RWPE1 (cell line): ENCODE measurements around the gene PTAFR.

ENCODE experiments used
- CTCF ChIA-PET: fragments of 350-600 bp; sonication (Branson Sonifier 250); formaldehyde crosslinking; extraction: SDS; loops from one replicate; lab custom pipeline; 2021; lab: Yijun Ruan, JAX
- POLR2A ChIA-PET: fragments of 400-600 bp; formaldehyde crosslinking; extraction: SDS; loops from one replicate; lab custom pipeline; 2020; ENCODE audit warnings: antibody characterized with exemption; ENCODE audit not compliant: low non-redundant PET; lab: Yijun Ruan, JAX
- DNase-seq: peaks from one replicate; pipeline ENCODE4 v3.0.0; 2012; ENCODE audit warnings: low spot score
- H3K27ac ChIP-seq: fragments of 450-650 bp; 2 replicates; pipeline ENCODE4 v1.5.1; 2017
- CTCF ChIP-seq: fragments of 450-650 bp; conservative IDR thresholded peaks from 2 replicates; pipeline ENCODE4 v1.5.1; 2017; ENCODE audit warnings: low read depth, mild to moderate bottlenecking

The PTAFR gene

GRCh38 chr1:28126783-28127490 lies 49.6 kb downstream of the PTAFR start:
- no peak overlapping the region for H3K27ac ChIP-seq
- POLR2A ChIA-PET: interaction anchor here (0.6 kb wide), 1 partner anchor 39 kb away, joined by 4 read pairs; the partner anchor contains the start of gene EYA3
- CTCF ChIA-PET: no interaction called here
- no peak for DNase-seq
- no peak for TF ChIP-seq CTCF

- ChIA-PET POLR2A (interaction anchor here (0.6 kb wide), 1 partner anchor 38 kb away, joined by 4 read pairs; the partner anchor contains the start of gene EYA3), CTCF (no interaction called here)
- no peak for DNase-seq
- no peak overlapping the region for H3K27ac ChIP-seq
- no peak for TF ChIP-seq CTCF
Observed at GRCh38 chr1:28126212-28126611, 50.3 kb downstream of the PTAFR start.

- CTCF ChIA-PET: no interaction called here
- POLR2A ChIA-PET: no interaction called here
- no peak for TF ChIP-seq CTCF
- H3K27ac ChIP-seq: no peak overlapping the region
- DNase-seq: peak; percentile 26
Observed at GRCh38 chr1:28123461-28123961, 53.0 kb downstream of the PTAFR start.

- TF ChIP-seq CTCF: no peak
- no peak for DNase-seq
- CTCF ChIA-PET: interaction anchor here (0.6 kb wide), 2 partner anchors 73 to 456 kb away, joined by 3 to 6 read pairs; no protein-coding TSS in a partner anchor
- H3K27ac ChIP-seq: no peak overlapping the region
- POLR2A ChIA-PET: no interaction called here
Observed at GRCh38 chr1:28122183-28122582, 54.3 kb downstream of the PTAFR start.

DNA sequence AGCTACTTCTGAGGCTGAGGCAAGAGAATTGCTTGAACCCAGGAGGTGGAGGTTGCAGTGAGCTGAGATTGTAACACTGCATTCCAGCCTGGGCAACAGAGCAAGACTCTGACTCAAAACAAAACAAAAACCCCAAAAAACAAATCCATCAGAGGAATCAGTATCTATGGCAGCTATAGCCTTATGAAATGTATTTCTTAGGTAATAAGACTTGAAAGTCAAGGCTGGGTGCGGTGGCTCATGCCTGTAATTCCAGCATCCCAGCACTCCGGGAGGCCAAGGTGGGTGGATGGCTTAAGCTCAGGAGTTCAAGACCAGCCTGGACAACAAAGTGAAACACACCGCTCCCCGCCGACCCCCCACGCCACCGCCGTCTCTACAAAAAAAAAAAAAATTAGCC lies 56.9 kb downstream of the PTAFR start:
- CTCF ChIA-PET: interaction anchor here (0.7 to 0.8 kb wide), 2 partner anchors 11 to 74 kb away, joined by 3 to 7 read pairs; no protein-coding TSS in a partner anchor
- DNase-seq: no peak
- POLR2A ChIA-PET: no interaction called here
- no peak overlapping the region for H3K27ac ChIP-seq
- TF ChIP-seq CTCF: no peak

DNA sequence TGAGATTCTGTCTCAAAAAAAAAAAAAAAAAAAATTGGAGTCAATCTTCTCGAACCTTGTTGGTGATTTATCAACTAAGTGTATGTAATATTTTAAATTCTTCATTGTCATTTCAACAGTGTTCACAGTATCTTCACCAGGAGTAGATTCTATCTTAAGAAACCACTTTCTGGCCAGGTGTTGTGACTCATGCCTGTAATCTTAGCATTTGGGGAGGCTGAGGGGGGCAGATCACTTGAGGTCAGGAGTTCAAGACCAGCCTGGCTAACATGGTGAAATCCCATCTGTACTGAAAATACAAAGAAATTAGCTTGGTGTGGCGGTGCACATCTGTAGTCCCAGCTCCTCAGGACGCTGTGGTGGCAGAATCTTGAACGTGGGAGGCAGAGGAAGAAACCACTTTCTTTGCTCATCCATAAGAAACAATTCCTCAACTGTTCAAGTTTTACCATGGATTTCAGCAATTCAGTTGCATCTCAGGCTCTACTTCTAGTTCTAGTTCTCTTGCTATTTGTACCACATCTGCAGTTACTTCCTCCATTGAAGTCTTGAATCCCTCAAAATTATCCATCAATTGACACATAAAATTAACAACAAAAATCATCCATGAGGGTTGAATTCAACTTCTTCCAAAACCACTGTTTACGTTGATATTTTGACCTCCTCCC lies 57.7 kb downstream of the PTAFR start:
- ChIA-PET POLR2A (no interaction called here), CTCF (interaction anchor here (0.7 kb wide), 1 partner anchor 12 kb away, joined by 4 read pairs; no protein-coding TSS in a partner anchor)
- no peak for DNase-seq
- no peak for TF ChIP-seq CTCF
- no peak overlapping the region for H3K27ac ChIP-seq
